Liver (tissue), 3 donors: ENCODE data around the gene ERBB3.

Experiments used
- EGR1 ChIP-seq, 2 donors: IDR thresholded peaks; 2 replicates each; pipeline ENCODE4 v1.6.1; 2016 to 2018; ENCODE audit warnings: antibody characterized with exemption in 2 of 2, low read depth in 2 of 2
- GABPA ChIP-seq, 2 donors: IDR thresholded peaks in 1 of 2; conservative IDR thresholded peaks in 1 of 2; 2 replicates each; pipeline ENCODE4 v1.6.1; 2016; ENCODE audit warnings: antibody characterized with exemption in 2 of 2, mild to moderate bottlenecking in 1 of 2, moderate library complexity in 1 of 2
- JUND ChIP-seq, 2 donors: IDR thresholded peaks; 2 replicates each; pipeline ENCODE4 v1.6.1; 2016; ENCODE audit warnings: antibody characterized with exemption in 2 of 2
- SP1 ChIP-seq: IDR thresholded peaks from 2 replicates; pipeline ENCODE4 v1.6.1; 2018; ENCODE audit warnings: antibody characterized with exemption, mild to moderate bottlenecking
- TAF1 ChIP-seq: conservative IDR thresholded peaks from 2 replicates; pipeline ENCODE4 v1.6.1; 2016; ENCODE audit warnings: antibody characterized with exemption, mild to moderate bottlenecking
- YY1 ChIP-seq: IDR thresholded peaks from 2 replicates; pipeline ENCODE4 v1.6.1; 2016; ENCODE audit warnings: antibody characterized with exemption, mild to moderate bottlenecking
- TF ChIP-seq, protein P1 (sequence below): fragments of 150-350 bp; IDR thresholded peaks from 2 replicates; pipeline ENCODE4 v1.5.1; 2017; ENCODE audit warnings: improper control_type of control experiment, low read depth, low read length; ENCODE audit not compliant: missing input control
- TF ChIP-seq, protein P2 (sequence below): IDR thresholded peaks from 2 replicates; pipeline ENCODE4 v1.6.1; 2016; ENCODE audit warnings: antibody characterized with exemption
- TF ChIP-seq, protein P3 (sequence below): IDR thresholded peaks from 2 replicates; pipeline ENCODE4 v1.6.1; 2016; ENCODE audit warnings: antibody characterized with exemption, mild to moderate bottlenecking
- TF ChIP-seq, protein P4 (sequence below): IDR thresholded peaks from 2 replicates; pipeline ENCODE4 v1.6.1; 2016; ENCODE audit warnings: antibody characterized with exemption
- donor health status: healthy.
- donor health status: healthy.

DNA sequence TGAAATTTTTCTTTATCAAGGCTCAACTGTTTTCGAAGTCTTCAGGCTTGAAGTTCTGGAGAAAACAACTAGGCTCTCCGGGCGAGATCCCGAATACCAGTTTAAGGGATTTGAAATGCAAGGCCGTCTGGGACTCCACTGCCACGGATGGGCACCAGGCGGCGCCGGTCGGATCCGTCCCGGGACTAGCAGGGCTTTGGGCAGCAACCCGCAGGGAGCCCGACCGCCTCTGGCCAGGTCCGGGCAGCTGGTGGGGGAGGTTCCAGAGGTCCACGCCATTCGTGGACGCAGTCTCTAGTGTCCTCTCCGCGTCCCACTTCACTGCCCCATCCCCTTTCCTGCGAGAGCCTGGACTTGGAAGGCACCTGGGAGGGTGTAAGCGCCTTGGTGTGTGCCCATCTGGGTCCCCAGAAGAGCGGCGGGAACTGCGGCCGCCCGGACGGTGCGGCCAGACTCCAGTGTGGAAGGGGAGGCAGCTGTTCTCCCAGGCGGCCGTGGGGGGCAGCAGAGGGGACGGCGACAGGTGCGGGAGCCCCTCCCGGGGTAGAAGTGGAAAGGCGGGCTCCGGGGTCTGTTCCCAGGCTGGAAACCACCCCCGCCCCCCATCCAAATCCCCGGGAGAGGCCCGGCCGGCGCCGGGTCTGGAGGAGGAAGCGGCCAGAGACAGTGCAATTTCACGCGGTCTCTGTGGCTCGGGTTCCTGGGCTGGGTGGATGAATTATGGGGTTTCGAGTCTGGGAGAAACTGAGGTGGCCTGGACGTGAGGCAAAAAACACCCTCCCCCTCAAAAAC, 838 bp upstream of the ERBB3 start:
- TF ChIP-seq, protein P1, sequence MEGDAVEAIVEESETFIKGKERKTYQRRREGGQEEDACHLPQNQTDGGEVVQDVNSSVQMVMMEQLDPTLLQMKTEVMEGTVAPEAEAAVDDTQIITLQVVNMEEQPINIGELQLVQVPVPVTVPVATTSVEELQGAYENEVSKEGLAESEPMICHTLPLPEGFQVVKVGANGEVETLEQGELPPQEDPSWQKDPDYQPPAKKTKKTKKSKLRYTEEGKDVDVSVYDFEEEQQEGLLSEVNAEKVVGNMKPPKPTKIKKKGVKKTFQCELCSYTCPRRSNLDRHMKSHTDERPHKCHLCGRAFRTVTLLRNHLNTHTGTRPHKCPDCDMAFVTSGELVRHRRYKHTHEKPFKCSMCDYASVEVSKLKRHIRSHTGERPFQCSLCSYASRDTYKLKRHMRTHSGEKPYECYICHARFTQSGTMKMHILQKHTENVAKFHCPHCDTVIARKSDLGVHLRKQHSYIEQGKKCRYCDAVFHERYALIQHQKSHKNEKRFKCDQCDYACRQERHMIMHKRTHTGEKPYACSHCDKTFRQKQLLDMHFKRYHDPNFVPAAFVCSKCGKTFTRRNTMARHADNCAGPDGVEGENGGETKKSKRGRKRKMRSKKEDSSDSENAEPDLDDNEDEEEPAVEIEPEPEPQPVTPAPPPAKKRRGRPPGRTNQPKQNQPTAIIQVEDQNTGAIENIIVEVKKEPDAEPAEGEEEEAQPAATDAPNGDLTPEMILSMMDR: peak; percentile 87
- TF ChIP-seq GABPA (IDR thresholded peaks at IDR 0.05 in 1 of 2, conservative IDR thresholded peaks at IDR 0.05 in 1 of 2) (peak in 1 of 2 donors; percentile 17), TAF1 (peak; percentile 54), YY1 (peak; percentile 52), SP1 (peak; percentile 34), EGR1 (IDR thresholded peaks at IDR 0.05; ENCODE audit: low read depth in 2 of 2) (peak in 1 of 2 donors; percentile 6), JUND (IDR thresholded peaks at IDR 0.05) (no peak)
- TF ChIP-seq, protein P2, sequence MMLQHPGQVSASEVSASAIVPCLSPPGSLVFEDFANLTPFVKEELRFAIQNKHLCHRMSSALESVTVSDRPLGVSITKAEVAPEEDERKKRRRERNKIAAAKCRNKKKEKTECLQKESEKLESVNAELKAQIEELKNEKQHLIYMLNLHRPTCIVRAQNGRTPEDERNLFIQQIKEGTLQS: no peak
- TF ChIP-seq, protein P3, sequence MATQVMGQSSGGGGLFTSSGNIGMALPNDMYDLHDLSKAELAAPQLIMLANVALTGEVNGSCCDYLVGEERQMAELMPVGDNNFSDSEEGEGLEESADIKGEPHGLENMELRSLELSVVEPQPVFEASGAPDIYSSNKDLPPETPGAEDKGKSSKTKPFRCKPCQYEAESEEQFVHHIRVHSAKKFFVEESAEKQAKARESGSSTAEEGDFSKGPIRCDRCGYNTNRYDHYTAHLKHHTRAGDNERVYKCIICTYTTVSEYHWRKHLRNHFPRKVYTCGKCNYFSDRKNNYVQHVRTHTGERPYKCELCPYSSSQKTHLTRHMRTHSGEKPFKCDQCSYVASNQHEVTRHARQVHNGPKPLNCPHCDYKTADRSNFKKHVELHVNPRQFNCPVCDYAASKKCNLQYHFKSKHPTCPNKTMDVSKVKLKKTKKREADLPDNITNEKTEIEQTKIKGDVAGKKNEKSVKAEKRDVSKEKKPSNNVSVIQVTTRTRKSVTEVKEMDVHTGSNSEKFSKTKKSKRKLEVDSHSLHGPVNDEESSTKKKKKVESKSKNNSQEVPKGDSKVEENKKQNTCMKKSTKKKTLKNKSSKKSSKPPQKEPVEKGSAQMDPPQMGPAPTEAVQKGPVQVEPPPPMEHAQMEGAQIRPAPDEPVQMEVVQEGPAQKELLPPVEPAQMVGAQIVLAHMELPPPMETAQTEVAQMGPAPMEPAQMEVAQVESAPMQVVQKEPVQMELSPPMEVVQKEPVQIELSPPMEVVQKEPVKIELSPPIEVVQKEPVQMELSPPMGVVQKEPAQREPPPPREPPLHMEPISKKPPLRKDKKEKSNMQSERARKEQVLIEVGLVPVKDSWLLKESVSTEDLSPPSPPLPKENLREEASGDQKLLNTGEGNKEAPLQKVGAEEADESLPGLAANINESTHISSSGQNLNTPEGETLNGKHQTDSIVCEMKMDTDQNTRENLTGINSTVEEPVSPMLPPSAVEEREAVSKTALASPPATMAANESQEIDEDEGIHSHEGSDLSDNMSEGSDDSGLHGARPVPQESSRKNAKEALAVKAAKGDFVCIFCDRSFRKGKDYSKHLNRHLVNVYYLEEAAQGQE: peak; percentile 68
- TF ChIP-seq, protein P4, sequence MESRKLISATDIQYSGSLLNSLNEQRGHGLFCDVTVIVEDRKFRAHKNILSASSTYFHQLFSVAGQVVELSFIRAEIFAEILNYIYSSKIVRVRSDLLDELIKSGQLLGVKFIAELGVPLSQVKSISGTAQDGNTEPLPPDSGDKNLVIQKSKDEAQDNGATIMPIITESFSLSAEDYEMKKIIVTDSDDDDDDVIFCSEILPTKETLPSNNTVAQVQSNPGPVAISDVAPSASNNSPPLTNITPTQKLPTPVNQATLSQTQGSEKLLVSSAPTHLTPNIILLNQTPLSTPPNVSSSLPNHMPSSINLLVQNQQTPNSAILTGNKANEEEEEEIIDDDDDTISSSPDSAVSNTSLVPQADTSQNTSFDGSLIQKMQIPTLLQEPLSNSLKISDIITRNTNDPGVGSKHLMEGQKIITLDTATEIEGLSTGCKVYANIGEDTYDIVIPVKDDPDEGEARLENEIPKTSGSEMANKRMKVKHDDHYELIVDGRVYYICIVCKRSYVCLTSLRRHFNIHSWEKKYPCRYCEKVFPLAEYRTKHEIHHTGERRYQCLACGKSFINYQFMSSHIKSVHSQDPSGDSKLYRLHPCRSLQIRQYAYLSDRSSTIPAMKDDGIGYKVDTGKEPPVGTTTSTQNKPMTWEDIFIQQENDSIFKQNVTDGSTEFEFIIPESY: peak; percentile 15
